ENCODE data around the gene SLC37A1. TPM values are rescaled to one million over a fixed set of nuclear protein-coding genes. Genes with fewer than 3 reads are reported as not detected.

SLC37A1 gene
- total RNA-seq, 2 donors from 2014 or later, result 22.7 to 47.0 TPM

DNA sequence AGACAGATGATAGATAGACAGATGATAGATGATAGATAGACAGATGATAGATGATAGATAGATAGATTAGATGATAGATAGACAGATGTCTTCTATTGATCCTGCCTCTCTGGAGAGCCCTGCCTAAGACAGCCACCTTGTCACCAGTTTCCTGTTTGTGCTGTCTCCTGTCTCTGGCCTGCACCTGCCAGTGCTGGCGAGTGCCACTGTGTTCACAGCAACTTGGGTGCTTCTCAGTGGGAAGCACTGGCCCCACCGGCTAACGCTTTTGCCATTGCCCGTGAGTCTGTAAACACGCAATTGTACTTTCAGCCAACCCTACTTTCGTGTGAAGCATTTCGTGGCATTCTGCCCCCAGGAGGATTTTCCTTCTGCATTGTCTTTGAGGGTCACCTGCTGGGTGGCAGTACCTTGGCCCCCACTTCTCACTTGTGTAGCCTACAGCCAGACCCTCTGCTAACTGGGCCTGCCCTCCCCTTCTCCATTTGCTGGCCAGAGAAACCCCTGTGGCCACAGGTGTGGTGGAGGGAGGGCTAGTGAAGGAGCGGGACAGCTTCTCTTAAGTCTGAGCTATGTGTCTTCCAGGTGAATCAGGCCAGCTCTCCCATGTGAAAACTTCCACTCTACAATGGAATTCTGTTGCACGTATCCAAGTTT, 116.4 kb downstream of the SLC37A1 start:
- Histone ChIP-seq H3K27ac (ENCODE audit: low read depth, low read length) (no peak overlapping the region), H3K4me3 (ENCODE audit: low read length) (no peak overlapping the region), H3K4me1 (ENCODE audit: control insufficient read depth, insufficient read depth, low read length) (peaks cover under 1% of the 10 kb centered on the region), H3K36me3 (ENCODE audit: control insufficient read depth, insufficient read depth, low read length) (no peaks in the 10 kb centered on the region), H3K9me3 (ENCODE audit: control insufficient read depth, low read length) (no peaks in the 10 kb centered on the region), H3K27me3 (ENCODE audit: control insufficient read depth, insufficient read depth, low read length, poor library complexity, severe bottlenecking) (peaks cover 15% of the 10 kb centered on the region), H3K9ac (ENCODE audit: extremely low read depth, low read length, poor library complexity, severe bottlenecking) (no peak overlapping the region)
- Mint-ChIP-seq H3K36me3 (ENCODE audit: low read depth) (no peaks in the 10 kb centered on the region), H3K27me3 (ENCODE audit: insufficient read depth) (peaks cover 16% of the 10 kb centered on the region), H3K4me3 (no peak overlapping the region), H3K9me3 (no peaks in the 10 kb centered on the region), H3K4me1 (peaks cover 4% of the 10 kb centered on the region), H3K27ac (no peak overlapping the region)
- TF ChIP-seq, protein P1, sequence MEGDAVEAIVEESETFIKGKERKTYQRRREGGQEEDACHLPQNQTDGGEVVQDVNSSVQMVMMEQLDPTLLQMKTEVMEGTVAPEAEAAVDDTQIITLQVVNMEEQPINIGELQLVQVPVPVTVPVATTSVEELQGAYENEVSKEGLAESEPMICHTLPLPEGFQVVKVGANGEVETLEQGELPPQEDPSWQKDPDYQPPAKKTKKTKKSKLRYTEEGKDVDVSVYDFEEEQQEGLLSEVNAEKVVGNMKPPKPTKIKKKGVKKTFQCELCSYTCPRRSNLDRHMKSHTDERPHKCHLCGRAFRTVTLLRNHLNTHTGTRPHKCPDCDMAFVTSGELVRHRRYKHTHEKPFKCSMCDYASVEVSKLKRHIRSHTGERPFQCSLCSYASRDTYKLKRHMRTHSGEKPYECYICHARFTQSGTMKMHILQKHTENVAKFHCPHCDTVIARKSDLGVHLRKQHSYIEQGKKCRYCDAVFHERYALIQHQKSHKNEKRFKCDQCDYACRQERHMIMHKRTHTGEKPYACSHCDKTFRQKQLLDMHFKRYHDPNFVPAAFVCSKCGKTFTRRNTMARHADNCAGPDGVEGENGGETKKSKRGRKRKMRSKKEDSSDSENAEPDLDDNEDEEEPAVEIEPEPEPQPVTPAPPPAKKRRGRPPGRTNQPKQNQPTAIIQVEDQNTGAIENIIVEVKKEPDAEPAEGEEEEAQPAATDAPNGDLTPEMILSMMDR (conservative IDR thresholded peaks at IDR 0.05), result no peak
- peak; percentile 41 for DNase-seq
- WGBS, 2 experiments (ENCODE audit: insufficient coverage in 1 of 2, insufficient read length in 1 of 2), result 84 to 87% methylated on average over 8 to 9 of the region's 9 CpGs

DNA sequence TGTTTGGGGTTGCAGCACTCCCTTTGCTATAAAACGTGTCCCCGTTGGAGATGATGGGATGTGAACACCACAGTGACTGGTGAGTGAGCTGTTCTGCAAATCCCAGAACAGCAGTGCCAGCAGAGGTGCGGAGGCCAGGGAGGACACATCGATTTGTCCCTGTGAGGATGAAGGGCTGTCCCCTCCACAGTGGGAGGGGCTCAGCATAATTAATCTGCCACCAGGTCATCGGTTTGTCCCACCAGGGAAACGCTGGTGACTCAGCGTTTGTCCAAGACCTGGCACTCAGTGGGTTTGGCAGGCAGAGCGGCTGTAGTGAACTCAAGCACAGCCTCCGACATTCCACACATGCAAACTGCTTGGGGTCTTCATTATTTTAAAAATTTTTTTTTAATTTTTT, 117.0 kb downstream of the SLC37A1 start:
- Mint-ChIP-seq H3K4me3 (no peak overlapping the region), H3K27ac (no peak overlapping the region), H3K9me3 (no peaks in the 10 kb centered on the region), H3K27me3 (ENCODE audit: insufficient read depth) (peaks cover 13% of the 10 kb centered on the region), H3K36me3 (ENCODE audit: low read depth) (no peaks in the 10 kb centered on the region), H3K4me1 (no peaks in the 10 kb centered on the region)
- TF ChIP-seq, protein P1 (conservative IDR thresholded peaks at IDR 0.05), result no peak
- Histone ChIP-seq H3K9me3 (ENCODE audit: control insufficient read depth, low read length) (no peaks in the 10 kb centered on the region), H3K36me3 (ENCODE audit: control insufficient read depth, insufficient read depth, low read length) (no peaks in the 10 kb centered on the region), H3K4me1 (ENCODE audit: control insufficient read depth, insufficient read depth, low read length) (no peaks in the 10 kb centered on the region), H3K9ac (ENCODE audit: extremely low read depth, low read length, poor library complexity, severe bottlenecking) (no peak overlapping the region), H3K4me3 (ENCODE audit: low read length) (no peak overlapping the region), H3K27me3 (ENCODE audit: control insufficient read depth, insufficient read depth, low read length, poor library complexity, severe bottlenecking) (peaks cover 21% of the 10 kb centered on the region), H3K27ac (ENCODE audit: low read depth, low read length) (no peak overlapping the region)
- DNase-seq, result peak; percentile 42
- 80 to 90% methylated on average over 8 to 9 of the region's 9 CpGs for WGBS, 2 experiments (ENCODE audit: insufficient coverage in 1 of 2, insufficient read length in 1 of 2)

Other genes starting within 250 kb of the SLC37A1 start
- gene TFF3, start 198.4 kb upstream of the SLC37A1 start, total RNA-seq, result 1 to 10 TPM in 1 of 2 donors, not detected in 1; 5.5 TPM
- not detected for gene TFF2, start 162.9 kb upstream of the SLC37A1 start, total RNA-seq
- 1 to 10 TPM; 1.6 to 3.7 TPM for gene TFF1, start 147.3 kb upstream of the SLC37A1 start, total RNA-seq
- not detected for gene TMPRSS3, start 117.8 kb upstream of the SLC37A1 start, total RNA-seq
- gene UBASH3A, start 110.0 kb upstream of the SLC37A1 start, total RNA-seq, result not detected
- gene RSPH1, start 17.6 kb upstream of the SLC37A1 start, total RNA-seq, result 1 to 10 TPM; 1.8 to 2.2 TPM
- gene PDE9A, start 139.8 kb downstream of the SLC37A1 start, total RNA-seq, result 10 to 100 TPM; 45.9 to 62.4 TPM